Measurements from ENCODE around the gene RNF214.
A peak's percentile ranks its signal among the peaks of the same experiment; 100 is the strongest.

RNF214 gene

DNA sequence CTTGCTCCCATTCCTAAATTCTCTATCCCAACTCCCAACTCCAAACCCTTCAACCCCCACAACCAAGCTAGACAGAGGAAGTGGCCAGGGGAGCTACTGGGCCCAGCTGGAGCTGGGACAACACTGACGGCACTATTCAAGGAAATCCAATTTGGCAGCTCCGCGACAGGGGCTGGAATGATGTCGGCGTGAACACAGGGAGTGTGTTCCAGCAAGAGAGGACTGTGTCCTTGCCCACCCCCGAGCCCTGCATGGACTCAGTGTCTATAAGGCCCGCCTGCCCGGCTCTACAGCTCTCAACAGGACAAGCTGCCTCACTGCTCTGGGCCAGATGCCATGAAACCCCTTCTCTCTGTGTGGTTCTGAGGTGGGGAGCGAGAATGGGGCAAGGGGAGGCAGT is 11.9 kb upstream of the RNF214 start:
- Histone ChIP-seq H3K9me3 (no peaks in the 10 kb centered on the region), H3K4me3 (peak overlapping the region; percentile 19 to 38), H3K27me3 (no peaks in the 10 kb centered on the region), H3K27ac (peak overlapping the region; percentile 88 to 91), H3K36me3 (peaks cover 0 to 32% (median 12%) of the 10 kb centered on the region in 3 donors), H3K4me1 (peaks cover 0 to 95% (median 76%) of the 10 kb centered on the region in 4 donors)
- peak; percentile 85 to 95 for DNase-seq
- intact Hi-C loops (cut with DNase I; ENCODE audit: low total_unique reads): loop anchor here (5.0 kb wide), 1 partner anchor 123 kb away; the partner anchor contains the start of gene SIK3
- TF ChIP-seq, protein P1, sequence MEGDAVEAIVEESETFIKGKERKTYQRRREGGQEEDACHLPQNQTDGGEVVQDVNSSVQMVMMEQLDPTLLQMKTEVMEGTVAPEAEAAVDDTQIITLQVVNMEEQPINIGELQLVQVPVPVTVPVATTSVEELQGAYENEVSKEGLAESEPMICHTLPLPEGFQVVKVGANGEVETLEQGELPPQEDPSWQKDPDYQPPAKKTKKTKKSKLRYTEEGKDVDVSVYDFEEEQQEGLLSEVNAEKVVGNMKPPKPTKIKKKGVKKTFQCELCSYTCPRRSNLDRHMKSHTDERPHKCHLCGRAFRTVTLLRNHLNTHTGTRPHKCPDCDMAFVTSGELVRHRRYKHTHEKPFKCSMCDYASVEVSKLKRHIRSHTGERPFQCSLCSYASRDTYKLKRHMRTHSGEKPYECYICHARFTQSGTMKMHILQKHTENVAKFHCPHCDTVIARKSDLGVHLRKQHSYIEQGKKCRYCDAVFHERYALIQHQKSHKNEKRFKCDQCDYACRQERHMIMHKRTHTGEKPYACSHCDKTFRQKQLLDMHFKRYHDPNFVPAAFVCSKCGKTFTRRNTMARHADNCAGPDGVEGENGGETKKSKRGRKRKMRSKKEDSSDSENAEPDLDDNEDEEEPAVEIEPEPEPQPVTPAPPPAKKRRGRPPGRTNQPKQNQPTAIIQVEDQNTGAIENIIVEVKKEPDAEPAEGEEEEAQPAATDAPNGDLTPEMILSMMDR (IDR thresholded peaks at IDR 0.05): no peak

- DNase-seq: peak; percentile 58 to 91
- H3K27ac ChIP-seq: peak overlapping the region; percentile 88 to 91
- intact Hi-C loops (cut with DNase I; ENCODE audit: low total_unique reads): loop anchor here (5.0 kb wide), 1 partner anchor 124 kb away; the partner anchor contains the start of gene SIK3
Observed at GRCh38 chr11:117220999-117221774, 11.3 kb upstream of the RNF214 start.

GRCh38 chr11:117221775-117222517 is 10.5 kb upstream of the RNF214 start:
- peaks cover 0 to 88% (median 74%) of the 10 kb centered on the region in 4 donors for H3K4me1 ChIP-seq
- intact Hi-C loops (cut with DNase I; ENCODE audit: low total_unique reads): loop anchor here (5.0 kb wide), 1 partner anchor 125 kb away; the partner anchor contains the start of gene SIK3
- H3K27me3 ChIP-seq: no peaks in the 10 kb centered on the region
- no peaks in the 10 kb centered on the region for H3K9me3 ChIP-seq
- H3K36me3 ChIP-seq: peaks cover 4 to 42% (median 15%) of the 10 kb centered on the region in 3 donors
- DNase-seq: peak; percentile 88 to 94
- TF ChIP-seq, protein P1 (IDR thresholded peaks at IDR 0.05): no peak
- H3K4me3 ChIP-seq: peak overlapping the region; percentile 19 to 38
- H3K27ac ChIP-seq: peak overlapping the region; percentile 88 to 91

More at GRCh38 chr11:117220999-117221774, 11.3 kb upstream of the RNF214 start:
- H3K36me3 ChIP-seq: peaks cover 0 to 36% (median 12%) of the 10 kb centered on the region in 3 donors
- no peaks in the 10 kb centered on the region for H3K9me3 ChIP-seq
- no peaks in the 10 kb centered on the region for H3K27me3 ChIP-seq
- TF ChIP-seq, protein P1 (IDR thresholded peaks at IDR 0.05): no peak
- peaks cover 0 to 94% (median 75%) of the 10 kb centered on the region in 4 donors for H3K4me1 ChIP-seq
- peak overlapping the region; percentile 19 to 38 for H3K4me3 ChIP-seq

DNA sequence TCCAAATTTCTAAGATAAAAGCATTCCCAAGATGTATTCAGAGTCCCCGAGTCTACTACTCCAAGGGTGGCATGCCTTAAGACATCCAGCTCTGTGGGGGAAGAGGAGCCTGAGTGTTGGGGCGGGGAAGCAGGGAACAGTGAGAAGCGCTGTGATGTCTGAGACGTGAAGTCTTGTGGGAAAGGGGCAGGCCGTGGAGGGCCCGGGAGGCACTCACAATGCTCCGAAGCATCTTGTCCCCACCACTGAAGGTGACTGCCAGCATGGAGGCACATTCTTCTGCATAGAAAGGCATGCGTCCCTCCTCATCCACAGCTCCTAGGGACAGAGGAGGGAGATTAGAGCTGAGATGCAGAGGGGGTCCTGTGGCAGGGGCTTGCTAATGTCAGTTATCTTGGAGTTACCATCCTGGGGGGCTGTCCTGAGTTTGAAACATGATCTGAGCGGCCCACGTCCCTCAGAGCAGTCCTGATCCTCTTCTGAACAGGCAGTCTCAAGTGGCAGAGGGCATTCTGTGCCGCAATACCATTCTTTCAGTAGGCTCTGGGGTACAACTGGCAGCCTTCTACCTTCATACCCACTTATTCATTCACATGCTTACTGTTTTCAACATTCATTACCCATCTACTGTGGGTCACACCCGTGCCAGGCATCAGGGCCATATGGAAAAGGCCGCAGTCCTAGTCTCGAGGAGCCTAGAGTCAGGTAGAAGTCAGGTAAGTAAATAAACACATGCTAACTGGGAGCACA is 9.3 kb upstream of the RNF214 start:
- Histone ChIP-seq H3K36me3 (peaks cover 5 to 55% (median 27%) of the 10 kb centered on the region in 3 donors), H3K27ac (peak overlapping the region; percentile 88 to 91), H3K4me1 (peaks cover 0 to 76% (median 62%) of the 10 kb centered on the region in 4 donors), H3K9me3 (no peaks in the 10 kb centered on the region), H3K4me3 (no peak overlapping the region), H3K27me3 (no peaks in the 10 kb centered on the region)
- TF ChIP-seq, protein P1 (IDR thresholded peaks at IDR 0.05): no peak
- intact Hi-C loops (cut with DNase I; ENCODE audit: low total_unique reads): loop anchor here (5.0 kb wide), 1 partner anchor 126 kb away; the partner anchor contains the start of gene SIK3
- DNase-seq: no peak

All from tibial artery (tissue), 4 donors.